HCT116 (cell line): Measurements from ENCODE around the gene C12orf75. TPM values are rescaled to one million over a fixed set of nuclear protein-coding genes. Genes with fewer than 3 reads are reported as not detected.

Experiments used
- ATAC-seq: fragments of 200-7000 bp; cut with Tn5 transposase; 2 replicates; pipeline ENCODE4 v1.9.1; 2020; ENCODE audit warnings: mild to moderate bottlenecking, moderate library complexity
- BruUV-seq: library from RNA; stranded (reverse); fragments of 400-500 nt; replicated peaks from 2 replicates; lab custom pipeline; 2021; lab: Mats Ljungman, UMichigan
- CTCF ChIA-PET: fragments of 300-600 bp; sonication (Branson Sonifier 250); formaldehyde crosslinking; loops from one replicate; lab custom pipeline; 2021; ENCODE audit warnings: antibody characterized with exemption; lab: Charles Lee
- POLR2A ChIA-PET: fragments of 300-600, 350-600 bp; sonication (Branson Sonifier 250); formaldehyde crosslinking; loops from one replicate; lab custom pipeline; 2021; ENCODE audit warnings: antibody characterized with exemption; lab: Charles Lee
- RAD21 ChIA-PET, 2 experiments: fragments of 300-600 bp; sonication (Branson Sonifier 250); formaldehyde crosslinking; loops; one replicate each; lab custom pipeline; 2023; ENCODE audit warnings: low total read pairs in 2 of 2; ENCODE audit not compliant: uncharacterized antibody in 2 of 2, unreplicated experiment in 2 of 2, low non-redundant PET in 1 of 2; lab: Charles Lee
- DNase-seq: peaks from one replicate; pipeline ENCODE4 v3.0.0-alpha.2; 2010; ENCODE audit warnings: low read depth, low spot score
- H2AFZ ChIP-seq: fragments of 200-600 bp; shearing (Covaris generic), sonication (generic); 2 replicates; pipeline ENCODE4 v1.6.1; 2017; ENCODE audit warnings: low read depth, mixed run types, mixed read lengths, antibody characterized with exemption, low read length; ENCODE audit not compliant: poor library complexity, severe bottlenecking
- H3K27ac ChIP-seq: 2 replicates; pipeline ENCODE4 v1.5.1; 2012; ENCODE audit warnings: low read depth, low read length
- H3K27me3 ChIP-seq: fragments of 200-600 bp; sonication (generic); 2 replicates; pipeline ENCODE4 v1.6.1; 2016; ENCODE audit warnings: mixed run types, low read length, mixed read lengths; ENCODE audit not compliant: insufficient read depth
- H3K36me3 ChIP-seq, 2 experiments: fragments of 200-500 bp in 1 of 2; fragments of 200-600 bp in 1 of 2; sonication (Bioruptor generic) in 1 of 2; sonication (generic) in 1 of 2; 2 replicates each; pipeline versions ENCODE4 v1.5.1 to v1.6.1; 2014 to 2016; ENCODE audit warnings: low read length in 2 of 2, inconsistent platforms in 1 of 2, mixed read lengths in 1 of 2, mixed run types in 1 of 2; ENCODE audit not compliant: insufficient read depth in 2 of 2, control insufficient read depth in 1 of 2
- H3K4me1 ChIP-seq, 2 experiments: fragments of 200-600 bp in 1 of 2; sonication (generic) in 1 of 2; 2 replicates each; pipeline versions ENCODE4 v1.5.1 to v1.6.1; 2012 to 2017; ENCODE audit warnings: low read length in 2 of 2, inconsistent platforms in 1 of 2, mild to moderate bottlenecking in 1 of 2, mixed read lengths in 1 of 2, mixed run types in 1 of 2, moderate library complexity in 1 of 2; ENCODE audit not compliant: insufficient read depth in 2 of 2, control insufficient read depth in 1 of 2
- H3K4me2 ChIP-seq: fragments of 200-600 bp; sonication (generic); 2 replicates; pipeline ENCODE4 v1.6.1; 2017; ENCODE audit warnings: mixed run types, low read length, mixed read lengths
- H3K4me3 ChIP-seq, 2 experiments: fragments of 200-600 bp in 1 of 2; sonication (generic) in 1 of 2; replicated peaks in 1 of 2; 2 replicates each; pipeline ENCODE4 v1.5.1; 2011 to 2016; ENCODE audit warnings: low read length in 2 of 2, control low read depth in 1 of 2, low read depth in 1 of 2, mild to moderate bottlenecking in 1 of 2, mixed read lengths in 1 of 2, mixed run types in 1 of 2
- H3K79me2 ChIP-seq: fragments of 200-600 bp; sonication (generic); 2 replicates; pipeline ENCODE4 v1.6.1; 2017; ENCODE audit warnings: mild to moderate bottlenecking, mixed run types, low read length, moderate library complexity, mixed read lengths; ENCODE audit not compliant: insufficient read depth
- H3K9ac ChIP-seq: fragments of 200-600 bp; sonication (generic); 2 replicates; pipeline ENCODE4 v1.6.1; 2016; ENCODE audit warnings: low read length, mixed read lengths
- H3K9me2 ChIP-seq: fragments of 200-600 bp; sonication (generic), shearing (Covaris generic); 2 replicates; pipeline ENCODE4 v1.6.1; 2017; ENCODE audit warnings: mixed run types, mild to moderate bottlenecking, moderate library complexity; ENCODE audit not compliant: insufficient read depth
- H3K9me3 ChIP-seq, 2 experiments: fragments of 200-500 bp in 1 of 2; fragments of 200-600 bp in 1 of 2; sonication (Bioruptor generic) in 1 of 2; sonication (generic) in 1 of 2; 2 replicates each; pipeline ENCODE4 v1.6.1; 2014 to 2017; ENCODE audit warnings: low read length in 2 of 2, mixed read lengths in 2 of 2, inconsistent platforms in 1 of 2, low read depth in 1 of 2, mild to moderate bottlenecking in 1 of 2, mixed run types in 1 of 2, moderate library complexity in 1 of 2; ENCODE audit not compliant: control insufficient read depth in 1 of 2, insufficient read depth in 1 of 2
- H4K20me1 ChIP-seq: fragments of 200-600 bp; sonication (generic), shearing (Covaris generic); 2 replicates; pipeline ENCODE4 v1.6.1; 2017; ENCODE audit warnings: mixed run types, mild to moderate bottlenecking, moderate library complexity; ENCODE audit not compliant: insufficient read depth
- CBX3 ChIP-seq: IDR thresholded peaks from 2 replicates; pipeline ENCODE4 v1.6.1; 2012; ENCODE audit warnings: low read depth
- CEBPB ChIP-seq: IDR thresholded peaks from 2 replicates; pipeline ENCODE4 v1.6.1; 2012; ENCODE audit warnings: low read depth
- ELF1 ChIP-seq: IDR thresholded peaks from 2 replicates; pipeline ENCODE4 v1.6.1; 2012; ENCODE audit warnings: low read depth, borderline replicate concordance
- RAD21 ChIP-seq: IDR thresholded peaks from 2 replicates; pipeline ENCODE4 v1.6.1; 2012; ENCODE audit warnings: low read depth, mild to moderate bottlenecking
- SIN3A ChIP-seq: IDR thresholded peaks from 2 replicates; pipeline ENCODE4 v1.6.1; 2012; ENCODE audit warnings: low read depth
- SP1 ChIP-seq: IDR thresholded peaks from 2 replicates; pipeline ENCODE4 v1.6.1; 2012; ENCODE audit warnings: low read depth
- ZNF274 ChIP-seq: fragments of 200-500 bp; sonication (Bioruptor generic); IDR thresholded peaks from 2 replicates; pipeline ENCODE4 v1.6.1; 2014; ENCODE audit warnings: mild to moderate bottlenecking, low read depth, low read length, inconsistent platforms
- intact Hi-C: fragments of 100-400 bp; cut with micrococcal nuclease; formaldehyde crosslinking; loops from 2 replicates; pipeline ENCODE4 v1.10.0; 2022
- total RNA-seq: library from RNA; stranded (reverse); gene quantifications from one replicate; pipeline ENCODE4 v1.2.1, GENCODE V29; 2021; ENCODE audit not compliant: unreplicated experiment
- TF ChIP-seq, protein P1 (sequence below): IDR thresholded peaks from 2 replicates; pipeline ENCODE4 v1.6.1; 2012
- TF ChIP-seq, protein P2 (sequence below): IDR thresholded peaks from 2 replicates; pipeline ENCODE4 v1.6.1; 2012; ENCODE audit warnings: low read depth

The C12orf75 gene
- total RNA-seq, 1 experiment from 2014 or later = 81.0 TPM

DNA sequence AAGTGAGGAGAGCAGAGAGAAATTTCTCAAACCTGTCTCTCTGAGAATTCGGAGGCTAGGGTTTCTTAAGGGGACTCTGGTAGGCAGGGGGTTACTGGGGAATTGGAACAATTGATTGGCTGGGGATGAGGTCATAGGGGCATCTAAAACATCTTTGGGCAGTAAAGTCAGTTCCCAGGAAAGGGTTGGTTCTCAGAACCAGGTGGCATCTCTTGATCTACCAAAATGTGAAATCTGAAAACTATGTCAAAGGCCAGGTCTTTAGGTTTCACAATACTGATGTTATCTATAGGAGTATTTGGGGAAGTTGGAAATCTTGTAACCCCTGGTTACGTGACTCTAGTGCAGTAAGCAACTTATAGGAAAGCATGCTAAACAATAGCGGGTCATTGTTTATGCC, 6.9 kb downstream of the C12orf75 start (continued):
- TF ChIP-seq CBX3 = no peak
- TF ChIP-seq, all 23 proteins: peak for 0

DNA sequence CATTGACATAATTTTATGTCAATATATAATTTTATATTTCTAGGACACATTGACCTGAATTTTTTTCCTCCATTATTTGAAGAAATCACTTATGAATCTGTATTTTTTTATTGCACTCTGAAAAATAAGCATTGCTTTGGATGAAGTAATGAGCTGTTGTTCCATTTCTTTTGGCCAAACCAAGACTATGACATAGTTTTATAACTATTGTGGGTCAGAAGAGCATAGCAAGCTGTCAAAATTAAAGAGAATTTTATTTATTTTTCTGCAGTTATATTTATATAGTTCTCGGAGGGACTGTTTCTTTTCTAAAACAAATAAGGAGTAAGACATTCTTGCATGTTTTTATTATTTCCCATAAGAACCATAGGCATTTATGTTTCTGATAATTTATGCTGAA, 8.5 kb downstream of the C12orf75 start:
- ChIA-PET RAD21 (no interaction called here), POLR2A (no interaction called here), CTCF (no interaction called here)
- Histone ChIP-seq H4K20me1 (no peaks in the 10 kb centered on the region), H3K27me3 (no peaks in the 10 kb centered on the region), H3K9me3 (peaks cover 4 to 5% of the 10 kb centered on the region in 2 experiments; a peak in 1 of 4 replicates), H3K9me2 (no peaks in the 10 kb centered on the region; the same call in 1 of the 2 replicates), H3K79me2 (peaks cover 46% of the 10 kb centered on the region), H3K9ac (no peak overlapping the region), H3K4me2 (no peak overlapping the region), H2AFZ (no peak overlapping the region), H3K36me3 (no peaks in the 10 kb centered on the region), H3K27ac (no peak overlapping the region), H3K4me1 (no peaks in the 10 kb centered on the region), H3K4me3 (no peak overlapping the region)
- no peak for ATAC-seq
- DNase-seq = no peak
- no TSS peak for BruUV-seq
- intact Hi-C loops = no loop called here
- TF ChIP-seq, protein P1, sequence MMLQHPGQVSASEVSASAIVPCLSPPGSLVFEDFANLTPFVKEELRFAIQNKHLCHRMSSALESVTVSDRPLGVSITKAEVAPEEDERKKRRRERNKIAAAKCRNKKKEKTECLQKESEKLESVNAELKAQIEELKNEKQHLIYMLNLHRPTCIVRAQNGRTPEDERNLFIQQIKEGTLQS = no peak
- no peak for TF ChIP-seq ELF1
- no peak for TF ChIP-seq RAD21
- TF ChIP-seq SIN3A = no peak
- TF ChIP-seq, protein P2, sequence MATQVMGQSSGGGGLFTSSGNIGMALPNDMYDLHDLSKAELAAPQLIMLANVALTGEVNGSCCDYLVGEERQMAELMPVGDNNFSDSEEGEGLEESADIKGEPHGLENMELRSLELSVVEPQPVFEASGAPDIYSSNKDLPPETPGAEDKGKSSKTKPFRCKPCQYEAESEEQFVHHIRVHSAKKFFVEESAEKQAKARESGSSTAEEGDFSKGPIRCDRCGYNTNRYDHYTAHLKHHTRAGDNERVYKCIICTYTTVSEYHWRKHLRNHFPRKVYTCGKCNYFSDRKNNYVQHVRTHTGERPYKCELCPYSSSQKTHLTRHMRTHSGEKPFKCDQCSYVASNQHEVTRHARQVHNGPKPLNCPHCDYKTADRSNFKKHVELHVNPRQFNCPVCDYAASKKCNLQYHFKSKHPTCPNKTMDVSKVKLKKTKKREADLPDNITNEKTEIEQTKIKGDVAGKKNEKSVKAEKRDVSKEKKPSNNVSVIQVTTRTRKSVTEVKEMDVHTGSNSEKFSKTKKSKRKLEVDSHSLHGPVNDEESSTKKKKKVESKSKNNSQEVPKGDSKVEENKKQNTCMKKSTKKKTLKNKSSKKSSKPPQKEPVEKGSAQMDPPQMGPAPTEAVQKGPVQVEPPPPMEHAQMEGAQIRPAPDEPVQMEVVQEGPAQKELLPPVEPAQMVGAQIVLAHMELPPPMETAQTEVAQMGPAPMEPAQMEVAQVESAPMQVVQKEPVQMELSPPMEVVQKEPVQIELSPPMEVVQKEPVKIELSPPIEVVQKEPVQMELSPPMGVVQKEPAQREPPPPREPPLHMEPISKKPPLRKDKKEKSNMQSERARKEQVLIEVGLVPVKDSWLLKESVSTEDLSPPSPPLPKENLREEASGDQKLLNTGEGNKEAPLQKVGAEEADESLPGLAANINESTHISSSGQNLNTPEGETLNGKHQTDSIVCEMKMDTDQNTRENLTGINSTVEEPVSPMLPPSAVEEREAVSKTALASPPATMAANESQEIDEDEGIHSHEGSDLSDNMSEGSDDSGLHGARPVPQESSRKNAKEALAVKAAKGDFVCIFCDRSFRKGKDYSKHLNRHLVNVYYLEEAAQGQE = no peak
- TF ChIP-seq SP1 = no peak
- TF ChIP-seq CBX3 = no peak
- no peak for TF ChIP-seq ZNF274
- TF ChIP-seq CEBPB = no peak
